GM18907 (cell line): ENCODE measurements around the gene P2RX7.
"Not testable (repeated sequence)": the region's sequence is repeated elsewhere in the genome, so short reads cannot be mapped to it uniquely, and the experiment has no call there.

Experiments
- ATAC-seq: cut with Tn5 transposase; IDR thresholded peaks from one replicate; pipeline ENCODE4 v1.9.1; 2021; ENCODE audit warnings: mild to moderate bottlenecking, moderate library complexity; ENCODE audit not compliant: unreplicated experiment

The P2RX7 gene

GRCh38 chr12:121170151-121170550 is 37.5 kb downstream of the P2RX7 start:
- no peak for ATAC-seq

GRCh38 chr12:121170611-121171260 is 38.1 kb downstream of the P2RX7 start:
- no peak for ATAC-seq

GRCh38 chr12:121172145-121172544 is 39.5 kb downstream of the P2RX7 start:
- no peak for ATAC-seq

- ATAC-seq: no peak
These were observed 42.9 kb downstream of the P2RX7 start for GRCh38 chr12:121175383-121176119.

GRCh38 chr12:121176826-121177529 is 44.3 kb downstream of the P2RX7 start:
- no peak for ATAC-seq

GRCh38 chr12:121181181-121181580 is 48.5 kb downstream of the P2RX7 start:
- ATAC-seq: no peak

- no peak for ATAC-seq
These were observed 49.7 kb downstream of the P2RX7 start for GRCh38 chr12:121182222-121182893.

GRCh38 chr12:121184425-121184824 is 51.7 kb downstream of the P2RX7 start:
- no peak for ATAC-seq

GRCh38 chr12:121184984-121185889 is 52.6 kb downstream of the P2RX7 start:
- ATAC-seq: no peak

GRCh38 chr12:121186826-121187225 is 54.1 kb downstream of the P2RX7 start:
- no peak for ATAC-seq

GRCh38 chr12:121187501-121187900 is 54.8 kb downstream of the P2RX7 start:
- ATAC-seq: no peak

- no peak for ATAC-seq
These were observed 55.6 kb downstream of the P2RX7 start for GRCh38 chr12:121188227-121188626.

- ATAC-seq: no peak
These were observed 56.5 kb downstream of the P2RX7 start for GRCh38 chr12:121189131-121189530.

- no peak for ATAC-seq
These were observed 57.0 kb downstream of the P2RX7 start for GRCh38 chr12:121189619-121190155.

GRCh38 chr12:121190523-121191031 is 57.9 kb downstream of the P2RX7 start:
- ATAC-seq: no peak

- ATAC-seq: no peak
These were observed 58.5 kb downstream of the P2RX7 start for GRCh38 chr12:121191151-121191550.

- no peak for ATAC-seq
These were observed 64.2 kb downstream of the P2RX7 start for GRCh38 chr12:121196902-121197301.

GRCh38 chr12:121198949-121199348 is 66.3 kb downstream of the P2RX7 start:
- ATAC-seq: no peak

- ATAC-seq: not testable (repeated sequence)
These were observed 68.5 kb downstream of the P2RX7 start for GRCh38 chr12:121201140-121201539.
